Endothelial cell of umbilical vein (primary cell): ENCODE results near the gene TMPRSS9. TPM values are rescaled to one million over a fixed set of nuclear protein-coding genes. Genes with fewer than 3 reads are reported as not detected.

Source experiments
- BruUV-seq: library from RNA; stranded (reverse); fragments of 400-500 nt; replicated peaks from 2 replicates; lab custom pipeline; 2021; lab: Mats Ljungman, UMichigan
- CTCF ChIA-PET: fragments of 300-600, 350-600 bp; sonication (Branson Sonifier 250); formaldehyde crosslinking; loops from one replicate; lab custom pipeline; 2021; ENCODE audit warnings: antibody characterized with exemption, inconsistent platforms; lab: Charles Lee
- POLR2A ChIA-PET: fragments of 300-600, 350-600 bp; sonication (Branson Sonifier 250); formaldehyde crosslinking; loops from one replicate; lab custom pipeline; 2021; ENCODE audit warnings: antibody characterized with exemption, inconsistent platforms; lab: Charles Lee
- DNase-seq: peaks from one replicate; pipeline ENCODE4 v3.0.0-alpha.2; 2011; ENCODE audit warnings: low read depth, low spot score
- FAIRE-seq: peaks from 2 replicates; lab custom pipeline; 2011; peaks lifted over from hg19 to GRCh38; lab: Jason Lieb, UNC
- H2AFZ ChIP-seq: 2 replicates; pipeline ENCODE4 v1.6.0; 2012; ENCODE audit warnings: low read depth, low read length, control low read depth, inconsistent platforms
- H3K27ac ChIP-seq: 2 replicates; pipeline ENCODE4 v1.5.1; 2011; ENCODE audit warnings: low read depth, mild to moderate bottlenecking, control low read depth, low read length, moderate library complexity; ENCODE audit not compliant: insufficient read depth
- H3K27me3 ChIP-seq, 2 experiments: 2 replicates each; pipeline versions ENCODE4 v1.6.0 to v1.6.1; 2011; ENCODE audit warnings: low read length in 2 of 2, mixed read lengths in 1 of 2; ENCODE audit not compliant: control insufficient read depth in 2 of 2, insufficient read depth in 2 of 2
- H3K36me3 ChIP-seq, 2 experiments: 2 replicates in 1 of 2; 3 replicates in 1 of 2; pipeline ENCODE4 v1.5.1; 2011; ENCODE audit warnings: low read length in 2 of 2, mild to moderate bottlenecking in 1 of 2, moderate library complexity in 1 of 2; ENCODE audit not compliant: control insufficient read depth in 2 of 2, insufficient read depth in 2 of 2; ENCODE audit errors: extremely low read depth in 1 of 2
- H3K4me1 ChIP-seq: 3 replicates; pipeline ENCODE4 v1.5.1; 2011; ENCODE audit warnings: mild to moderate bottlenecking, low read length; ENCODE audit not compliant: control insufficient read depth, insufficient read depth; ENCODE audit errors: extremely low read depth
- H3K4me2 ChIP-seq: 2 replicates; pipeline ENCODE4 v1.6.1; 2011; ENCODE audit warnings: low read length, control low read depth, mixed read lengths; ENCODE audit not compliant: insufficient read depth
- H3K4me3 ChIP-seq, 3 experiments: fragments of 200-600 bp in 1 of 3; sonication (generic), shearing (Covaris generic) in 1 of 3; replicated peaks in 1 of 3; 2 replicates each; pipeline ENCODE4 v1.5.1; 2011 to 2016; ENCODE audit warnings: control low read depth in 3 of 3, low read length in 3 of 3, mild to moderate bottlenecking in 2 of 3, inconsistent platforms in 1 of 3, low read depth in 1 of 3, moderate library complexity in 1 of 3; ENCODE audit not compliant: insufficient read depth in 1 of 3
- H3K79me2 ChIP-seq: 2 replicates; pipeline ENCODE4 v1.6.0; 2012; ENCODE audit warnings: low read length, inconsistent platforms; ENCODE audit not compliant: control insufficient read depth, insufficient read depth
- H3K9ac ChIP-seq: replicated peaks from 2 replicates; pipeline ENCODE3; 2011; ENCODE audit warnings: low read length, control low read depth; ENCODE audit not compliant: insufficient read depth; ENCODE audit errors: extremely low read depth
- H3K9me1 ChIP-seq: replicated peaks from 3 replicates; pipeline ENCODE4 v1.6.0; 2011; ENCODE audit warnings: mild to moderate bottlenecking, low read length; ENCODE audit not compliant: control insufficient read depth, insufficient read depth; ENCODE audit errors: extremely low read depth
- H3K9me3 ChIP-seq: replicated peaks from 2 replicates; pipeline ENCODE4 v1.5.1; 2012; ENCODE audit warnings: low read length, inconsistent platforms; ENCODE audit not compliant: control insufficient read depth, insufficient read depth
- H4K20me1 ChIP-seq: replicated peaks from 2 replicates; pipeline ENCODE3; 2011; ENCODE audit warnings: mild to moderate bottlenecking, low read length; ENCODE audit not compliant: control insufficient read depth, insufficient read depth; ENCODE audit errors: extremely low read depth
- EZH2 ChIP-seq: IDR thresholded peaks from 2 replicates; pipeline ENCODE4 v1.6.1; 2012; ENCODE audit warnings: borderline replicate concordance, low read depth, mild to moderate bottlenecking, moderate library complexity, low read length, inconsistent platforms; ENCODE audit not compliant: severe bottlenecking
- FOS ChIP-seq: IDR thresholded peaks from 2 replicates; pipeline ENCODE4 v1.6.1; 2011; ENCODE audit warnings: mild to moderate bottlenecking, low read length, moderate library complexity, borderline replicate concordance; ENCODE audit not compliant: insufficient read depth
- GATA2 ChIP-seq: IDR thresholded peaks from 2 replicates; pipeline ENCODE4 v1.7.0; 2011; ENCODE audit warnings: low read depth, mild to moderate bottlenecking, moderate library complexity, mixed read lengths, low read length; ENCODE audit not compliant: insufficient read length, insufficient read depth
- JUN ChIP-seq: IDR thresholded peaks from 2 replicates; pipeline ENCODE4 v1.6.1; 2011; ENCODE audit warnings: borderline replicate concordance, low read depth; ENCODE audit not compliant: insufficient read length, insufficient read depth
- MYC ChIP-seq: IDR thresholded peaks from one replicate; pipeline ENCODE4 v1.6.1; 2011; ENCODE audit warnings: mild to moderate bottlenecking, low read depth, low read length
- POLR2A ChIP-seq: IDR thresholded peaks from 2 replicates; pipeline ENCODE4 v1.6.1; 2012; ENCODE audit warnings: low read depth, mild to moderate bottlenecking, control low read depth, low read length
- POLR2AphosphoS5 ChIP-seq: IDR thresholded peaks from 2 replicates; pipeline ENCODE4 v1.6.1; 2012; ENCODE audit warnings: low read depth, mild to moderate bottlenecking, control low read depth, low read length, moderate library complexity; ENCODE audit not compliant: insufficient read depth
- dilution Hi-C: fragments of 300-500 bp; cut with MboI; formaldehyde crosslinking; loops from one replicate; pipeline ENCODE4 v1.15.0; 2019; ENCODE audit warnings: low sequenced_read_pairs; ENCODE audit not compliant: extremely low pct_ligation_motif_present
- intact Hi-C: fragments of 100-400 bp; cut with micrococcal nuclease; formaldehyde crosslinking; loops from one replicate; pipeline ENCODE4 v1.10.0; 2022
- polyA plus RNA-seq, 4 experiments: library from polyadenylated mRNA; depleted of rRNA in 3 of 4; stranded (reverse) in 3 of 4; unstranded in 1 of 4; fragments of >200 nt; gene quantifications; 2 replicates each; pipeline versions ENCODE4 v1.2.1 to v1.2.3, GENCODE V29; 2011 to 2012; ENCODE audit warnings: missing spikeins in 1 of 4
- total RNA-seq: library from RNA; stranded (reverse); gene quantifications from 2 replicates; pipeline ENCODE4 v1.2.3, GENCODE V29; 2021
- TF ChIP-seq, protein P1 (sequence below), 2 donors: IDR thresholded peaks; 1 replicate in 1 of 2; 2 replicates in 1 of 2; pipeline ENCODE4 v1.5.1; 2011; ENCODE audit warnings: low read length in 2 of 2, mild to moderate bottlenecking in 2 of 2, moderate library complexity in 2 of 2, control low read depth in 1 of 2, inconsistent platforms in 1 of 2, low read depth in 1 of 2; ENCODE audit not compliant: insufficient read depth in 1 of 2; ENCODE audit errors: extremely low read depth in 1 of 2
- TF ChIP-seq, protein P2 (sequence below): IDR thresholded peaks from 2 replicates; pipeline ENCODE4 v1.6.1; 2011; ENCODE audit not compliant: insufficient read depth, insufficient read length

Gene TMPRSS9
- total and polyA plus RNA-seq, 2 donors (not counting 3 experiments of a cell fraction or from before 2014, with no cell fraction given), result not detected

DNA sequence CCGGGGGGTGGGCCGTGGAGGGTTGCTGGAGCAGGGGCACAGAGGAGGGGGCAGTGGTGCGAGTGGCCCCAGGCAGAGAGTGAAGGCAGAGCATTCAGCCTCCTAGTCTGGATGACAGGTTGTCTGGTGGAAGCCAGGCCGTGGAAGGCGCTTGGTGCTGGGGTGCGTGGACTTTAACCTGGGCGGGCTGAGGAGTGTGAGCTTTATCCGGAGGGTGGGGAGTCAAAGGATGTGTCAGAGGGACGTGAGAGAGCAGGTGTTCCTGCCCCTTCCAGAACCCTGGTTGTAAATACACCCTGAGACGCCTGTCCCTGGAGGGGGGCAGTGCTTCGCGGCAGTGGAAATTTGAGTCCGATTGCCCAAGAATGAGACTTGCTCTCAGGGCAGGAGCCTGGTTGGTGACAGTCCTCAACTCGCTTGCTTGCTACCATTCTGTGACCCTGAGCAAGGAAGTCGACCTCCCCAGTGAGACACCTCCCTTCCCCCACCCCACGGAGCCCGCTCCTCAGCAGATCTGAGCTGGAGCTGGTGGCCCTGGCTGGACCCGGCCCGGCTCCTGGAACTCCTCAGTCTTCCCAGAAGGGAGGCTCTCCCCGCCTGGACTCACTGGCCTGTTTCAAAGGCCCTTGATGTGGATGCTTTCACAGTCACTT, 29.3 kb upstream of the TMPRSS9 start:
- no peak overlapping the region for H2AFZ ChIP-seq
- no TSS peak for BruUV-seq
- dilution Hi-C loops (no loop called here), intact Hi-C loops (no loop called here)
- H3K79me2 ChIP-seq, result peaks cover 45% of the 10 kb centered on the region
- FAIRE-seq (no peak), DNase-seq (no peak)
- POLR2A ChIA-PET, result interaction anchor here (0.6 kb wide), 1 partner anchor 147 kb away, joined by 6 read pairs; no protein-coding TSS in a partner anchor
- H3K27me3 ChIP-seq, result no peaks in the 10 kb centered on the region
- no peak overlapping the region for H3K27ac ChIP-seq
- H3K36me3 ChIP-seq, result no peaks in the 10 kb centered on the region
- H4K20me1 ChIP-seq, result no peaks in the 10 kb centered on the region
- H3K4me3 ChIP-seq, result no peak overlapping the region
- CTCF ChIA-PET, result no interaction called here
- H3K4me2 ChIP-seq, result no peak overlapping the region
- H3K4me1 ChIP-seq, result peaks cover 15% of the 10 kb centered on the region
- H3K9me1 ChIP-seq, result no peaks in the 10 kb centered on the region
- TF ChIP-seq, protein P1, sequence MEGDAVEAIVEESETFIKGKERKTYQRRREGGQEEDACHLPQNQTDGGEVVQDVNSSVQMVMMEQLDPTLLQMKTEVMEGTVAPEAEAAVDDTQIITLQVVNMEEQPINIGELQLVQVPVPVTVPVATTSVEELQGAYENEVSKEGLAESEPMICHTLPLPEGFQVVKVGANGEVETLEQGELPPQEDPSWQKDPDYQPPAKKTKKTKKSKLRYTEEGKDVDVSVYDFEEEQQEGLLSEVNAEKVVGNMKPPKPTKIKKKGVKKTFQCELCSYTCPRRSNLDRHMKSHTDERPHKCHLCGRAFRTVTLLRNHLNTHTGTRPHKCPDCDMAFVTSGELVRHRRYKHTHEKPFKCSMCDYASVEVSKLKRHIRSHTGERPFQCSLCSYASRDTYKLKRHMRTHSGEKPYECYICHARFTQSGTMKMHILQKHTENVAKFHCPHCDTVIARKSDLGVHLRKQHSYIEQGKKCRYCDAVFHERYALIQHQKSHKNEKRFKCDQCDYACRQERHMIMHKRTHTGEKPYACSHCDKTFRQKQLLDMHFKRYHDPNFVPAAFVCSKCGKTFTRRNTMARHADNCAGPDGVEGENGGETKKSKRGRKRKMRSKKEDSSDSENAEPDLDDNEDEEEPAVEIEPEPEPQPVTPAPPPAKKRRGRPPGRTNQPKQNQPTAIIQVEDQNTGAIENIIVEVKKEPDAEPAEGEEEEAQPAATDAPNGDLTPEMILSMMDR (IDR thresholded peaks at IDR 0.05; ENCODE audit: extremely low read depth in 1 of 2, insufficient read depth in 1 of 2, low read depth in 1 of 2, low read length in 2 of 2), result no peak
- TF ChIP-seq, protein P2, sequence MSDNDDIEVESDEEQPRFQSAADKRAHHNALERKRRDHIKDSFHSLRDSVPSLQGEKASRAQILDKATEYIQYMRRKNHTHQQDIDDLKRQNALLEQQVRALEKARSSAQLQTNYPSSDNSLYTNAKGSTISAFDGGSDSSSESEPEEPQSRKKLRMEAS, result no peak
- TF ChIP-seq JUN (no peak), POLR2AphosphoS5 (no peak), FOS (no peak), MYC (no peak), POLR2A (no peak), EZH2 (no peak), GATA2 (no peak)
- no peak overlapping the region for H3K9ac ChIP-seq
- H3K9me3 ChIP-seq, result no peaks in the 10 kb centered on the region
